HFFc6 (cell line): ENCODE data around the gene P2RY2. TPM values are rescaled to one million over a fixed set of nuclear protein-coding genes. Genes with fewer than 3 reads are reported as not detected.

Experiments
- DNase-seq: peaks from one replicate; pipeline ENCODE4 v3.0.0-alpha.2; 2018
- H3K27ac Mint-ChIP-seq: 2 replicates; pipeline ENCODE4 v1.8.0; 2020; ENCODE audit warnings: mild to moderate bottlenecking, mixed read lengths
- H3K27me3 Mint-ChIP-seq: 2 replicates; pipeline ENCODE4 v1.8.0; 2021; ENCODE audit warnings: mild to moderate bottlenecking, moderate library complexity, mixed read lengths; ENCODE audit not compliant: insufficient read depth
- H3K36me3 Mint-ChIP-seq: 2 replicates; pipeline ENCODE4 v1.8.0; 2021; ENCODE audit warnings: low read depth, mixed read lengths
- H3K4me1 Mint-ChIP-seq: 2 replicates; pipeline ENCODE4 v1.8.0; 2020; ENCODE audit warnings: low read depth, mixed read lengths
- H3K4me3 Mint-ChIP-seq: 2 replicates; pipeline ENCODE4 v1.8.0; 2020; ENCODE audit warnings: mild to moderate bottlenecking, moderate library complexity, mixed read lengths
- H3K9me3 Mint-ChIP-seq: 2 replicates; pipeline ENCODE4 v1.8.0; 2020; ENCODE audit warnings: mild to moderate bottlenecking, mixed read lengths
- total RNA-seq, 6 experiments: library from RNA; stranded (reverse); fragmentation: NEBNext Ultra II Directional; extraction: Animal tissue kit (Norgen Biotek cat#: 25700); gene quantifications; 2 replicates in 1 of 6; 3 replicates in 5 of 6; pipeline ENCODE4 v1.2.3, GENCODE V29; 2021
- TF ChIP-seq, protein P1 (sequence below): fragments of 200-600 bp; sonication (generic); IDR thresholded peaks from 2 replicates; pipeline ENCODE4 v1.5.0; 2021; ENCODE audit warnings: antibody characterized with exemption, mild to moderate bottlenecking

Gene P2RY2
- total RNA-seq, 6 experiments from 2014 or later, result 0.08 to 0.20 (median 0.16) TPM; not detected in 1

DNA sequence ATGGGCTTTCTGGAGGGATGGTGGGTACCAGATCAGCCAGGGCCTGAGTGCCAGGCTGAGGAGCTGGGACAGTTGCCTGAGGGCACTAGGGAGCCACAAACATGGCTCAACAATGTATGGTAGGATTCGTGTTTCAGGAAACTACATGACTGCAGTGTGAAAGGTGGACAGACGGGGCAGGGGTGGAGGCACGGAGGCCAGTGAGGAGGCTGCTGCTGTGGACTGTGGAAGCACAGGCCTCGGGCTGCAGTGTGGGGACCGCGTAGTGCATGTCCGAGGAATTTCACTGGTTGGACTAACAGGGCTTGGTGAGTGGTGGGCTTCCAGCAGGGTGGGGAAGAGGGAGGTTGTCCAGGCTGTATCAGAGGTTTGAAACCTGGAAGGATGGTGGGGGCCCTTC is 7.8 kb downstream of the P2RY2 start:
- H3K9me3 Mint-ChIP-seq, result no peaks in the 10 kb centered on the region
- TF ChIP-seq, protein P1, sequence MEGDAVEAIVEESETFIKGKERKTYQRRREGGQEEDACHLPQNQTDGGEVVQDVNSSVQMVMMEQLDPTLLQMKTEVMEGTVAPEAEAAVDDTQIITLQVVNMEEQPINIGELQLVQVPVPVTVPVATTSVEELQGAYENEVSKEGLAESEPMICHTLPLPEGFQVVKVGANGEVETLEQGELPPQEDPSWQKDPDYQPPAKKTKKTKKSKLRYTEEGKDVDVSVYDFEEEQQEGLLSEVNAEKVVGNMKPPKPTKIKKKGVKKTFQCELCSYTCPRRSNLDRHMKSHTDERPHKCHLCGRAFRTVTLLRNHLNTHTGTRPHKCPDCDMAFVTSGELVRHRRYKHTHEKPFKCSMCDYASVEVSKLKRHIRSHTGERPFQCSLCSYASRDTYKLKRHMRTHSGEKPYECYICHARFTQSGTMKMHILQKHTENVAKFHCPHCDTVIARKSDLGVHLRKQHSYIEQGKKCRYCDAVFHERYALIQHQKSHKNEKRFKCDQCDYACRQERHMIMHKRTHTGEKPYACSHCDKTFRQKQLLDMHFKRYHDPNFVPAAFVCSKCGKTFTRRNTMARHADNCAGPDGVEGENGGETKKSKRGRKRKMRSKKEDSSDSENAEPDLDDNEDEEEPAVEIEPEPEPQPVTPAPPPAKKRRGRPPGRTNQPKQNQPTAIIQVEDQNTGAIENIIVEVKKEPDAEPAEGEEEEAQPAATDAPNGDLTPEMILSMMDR, result no peak
- no peak for DNase-seq
- no peaks in the 10 kb centered on the region for H3K4me1 Mint-ChIP-seq
- H3K27ac Mint-ChIP-seq, result no peak overlapping the region
- no peaks in the 10 kb centered on the region for H3K36me3 Mint-ChIP-seq
- H3K4me3 Mint-ChIP-seq, result no peak overlapping the region
- H3K27me3 Mint-ChIP-seq, result peaks cover 10% of the 10 kb centered on the region

GRCh38 chr11:73226297-73227006 is 8.4 kb downstream of the P2RY2 start:
- H3K4me1 Mint-ChIP-seq, result no peaks in the 10 kb centered on the region

DNA sequence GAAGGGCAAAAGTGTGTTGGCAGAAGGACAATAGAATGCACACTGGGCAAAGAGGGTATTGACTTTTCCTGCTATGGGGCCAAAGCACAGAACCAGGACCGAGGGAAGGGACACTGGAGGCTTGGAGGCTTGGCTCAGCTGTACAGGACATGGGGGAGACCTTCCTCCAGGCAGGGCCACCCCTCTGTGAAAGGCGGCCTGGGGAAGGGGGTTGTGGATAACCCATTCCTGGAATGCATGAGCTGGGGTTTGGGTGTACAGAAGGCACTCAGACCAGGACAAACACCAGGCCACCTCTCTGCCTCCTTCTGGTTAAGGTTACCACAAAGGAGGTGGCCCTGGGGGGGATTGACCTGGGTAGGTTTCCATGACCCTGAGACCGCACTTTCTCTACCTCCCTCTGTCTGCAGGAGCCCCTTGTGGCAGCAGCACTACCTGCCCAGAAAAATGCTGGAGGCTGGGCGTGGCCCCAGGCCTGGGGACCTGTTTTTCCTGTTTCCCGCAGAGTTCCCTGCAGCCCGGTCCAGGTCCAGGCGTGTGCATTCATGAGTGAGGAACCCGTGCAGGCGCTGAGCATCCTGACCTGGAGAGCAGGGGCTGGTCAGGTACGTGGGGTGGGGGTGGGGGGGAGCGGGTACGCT is 9.6 kb downstream of the P2RY2 start:
- Mint-ChIP-seq H3K4me3 (no peak overlapping the region), H3K9me3 (no peaks in the 10 kb centered on the region), H3K27me3 (peaks cover 6% of the 10 kb centered on the region), H3K4me1 (no peaks in the 10 kb centered on the region), H3K27ac (no peak overlapping the region), H3K36me3 (no peaks in the 10 kb centered on the region)
- TF ChIP-seq, protein P1, result no peak
- DNase-seq, result no peak

More at GRCh38 chr11:73226297-73227006, 8.4 kb downstream of the P2RY2 start:
- Mint-ChIP-seq H3K9me3 (no peaks in the 10 kb centered on the region), H3K27me3 (peaks cover 10% of the 10 kb centered on the region), H3K4me3 (no peak overlapping the region), H3K36me3 (no peaks in the 10 kb centered on the region), H3K27ac (no peak overlapping the region)
- no peak for DNase-seq
- TF ChIP-seq, protein P1, result no peak

GRCh38 chr11:73228268-73229134 is 10.4 kb downstream of the P2RY2 start:
- no peak overlapping the region for H3K4me3 Mint-ChIP-seq
- H3K27ac Mint-ChIP-seq, result no peak overlapping the region
- H3K9me3 Mint-ChIP-seq, result no peaks in the 10 kb centered on the region
- H3K27me3 Mint-ChIP-seq, result peaks cover 6% of the 10 kb centered on the region
- TF ChIP-seq, protein P1, result no peak
- no peaks in the 10 kb centered on the region for H3K4me1 Mint-ChIP-seq
- no peaks in the 10 kb centered on the region for H3K36me3 Mint-ChIP-seq
- DNase-seq, result no peak

GRCh38 chr11:73229321-73229895 is 11.3 kb downstream of the P2RY2 start:
- no peak for DNase-seq
- TF ChIP-seq, protein P1, result no peak
- Mint-ChIP-seq H3K27ac (no peak overlapping the region), H3K36me3 (no peaks in the 10 kb centered on the region), H3K27me3 (peaks cover 6% of the 10 kb centered on the region), H3K9me3 (no peaks in the 10 kb centered on the region), H3K4me3 (no peak overlapping the region), H3K4me1 (no peaks in the 10 kb centered on the region)
